22Rv1 (cell line): ENCODE data around the gene WSCD2.

ENCODE experiments used
- CTCF ChIP-seq: fragments of 450-650 bp; IDR thresholded peaks from 2 replicates; pipeline ENCODE4 v1.5.1; 2017; ENCODE audit warnings: mild to moderate bottlenecking
- ZFX ChIP-seq: fragments of 450-650 bp; IDR thresholded peaks from 2 replicates; pipeline ENCODE4 v1.6.1; 2017; ENCODE audit warnings: antibody characterized with exemption, borderline replicate concordance

GRCh38 chr12:108277613-108278012, 148.5 kb downstream of the WSCD2 start:
- TF ChIP-seq CTCF (no peak), ZFX (no peak)
